HepG2 (cell line): Measurements from ENCODE around the gene RBM12. TPM values are rescaled to one million over a fixed set of nuclear protein-coding genes. Genes with fewer than 3 reads are reported as not detected.

Source experiments
- AGO2 ChIP-seq: fragments of 200-400 bp; formaldehyde crosslinking; optimal IDR thresholded peaks from 2 replicates; pipeline ENCODE3; 2017; ENCODE audit warnings: mild to moderate bottlenecking, low read depth, low read length, moderate library complexity
- BCL6 ChIP-seq: IDR thresholded peaks from 2 replicates; pipeline ENCODE4 v1.6.1; 2016; ENCODE audit warnings: missing genetic modification reagents, missing compliant biosample characterization
- GFI1 ChIP-seq: sonication (generic); formaldehyde crosslinking; IDR thresholded peaks from 2 replicates; pipeline ENCODE4 v1.5.0; 2020; ENCODE audit warnings: missing genetic modification reagents, mild to moderate bottlenecking, borderline replicate concordance
- GTF2F1 ChIP-seq: fragments of 150-350 bp; IDR thresholded peaks from 2 replicates; pipeline ENCODE4 v1.6.1; 2014; ENCODE audit warnings: low read length
- HNF1B ChIP-seq: sonication (generic); formaldehyde crosslinking; IDR thresholded peaks from 2 replicates; pipeline ENCODE4 v1.5.1; 2020; ENCODE audit warnings: mild to moderate bottlenecking, moderate library complexity, missing genetic modification reagents
- POLR2AphosphoS2 ChIP-seq: IDR thresholded peaks from 2 replicates; pipeline ENCODE4 v1.6.1; 2011; ENCODE audit warnings: low read depth, low read length, improper control_type of control experiment
- PRPF4 ChIP-seq: fragments of 200-400 bp; formaldehyde crosslinking; IDR thresholded peaks from 2 replicates; pipeline ENCODE4 v1.6.1; 2016; ENCODE audit warnings: low read length, low read depth; ENCODE audit not compliant: poor library complexity, severe bottlenecking
- RAD21 ChIP-seq: fragments of 450-650 bp; formaldehyde crosslinking; IDR thresholded peaks from 2 replicates; pipeline ENCODE4 v1.5.0; 2020; ENCODE audit warnings: mild to moderate bottlenecking
- RBFOX2 ChIP-seq: fragments of 200-400 bp; formaldehyde crosslinking; IDR thresholded peaks from 2 replicates; pipeline ENCODE4 v1.6.1; 2017; ENCODE audit warnings: low read depth, mild to moderate bottlenecking, low read length
- RNF219 ChIP-seq: sonication (generic); formaldehyde crosslinking; IDR thresholded peaks from 2 replicates; pipeline ENCODE4 v1.5.0; 2020; ENCODE audit warnings: mild to moderate bottlenecking, missing genetic modification reagents
- SMAD1 ChIP-seq: sonication (generic); formaldehyde crosslinking; IDR thresholded peaks from 2 replicates; pipeline ENCODE4 v1.4.0; 2020; ENCODE audit warnings: missing genetic modification reagents, low read depth, mild to moderate bottlenecking, borderline replicate concordance
- TBX3 ChIP-seq: fragments of 450-650 bp; IDR thresholded peaks from 2 replicates; pipeline ENCODE4 v1.6.1; 2017; ENCODE audit warnings: antibody characterized with exemption, mild to moderate bottlenecking, inconsistent platforms, borderline replicate concordance
- ZNF280D ChIP-seq: sonication (generic); formaldehyde crosslinking; IDR thresholded peaks from 2 replicates; pipeline ENCODE4 v1.5.1; 2020; ENCODE audit warnings: mild to moderate bottlenecking, missing genetic modification reagents
- ZNF781 ChIP-seq: sonication (generic); formaldehyde crosslinking; IDR thresholded peaks from 2 replicates; pipeline ENCODE4 v1.5.1; 2020; ENCODE audit warnings: borderline replicate concordance, mild to moderate bottlenecking, missing genetic modification reagents; ENCODE audit errors: not compliant biosample characterization
- polyA plus RNA-seq, 8 experiments: library from polyadenylated mRNA; depleted of rRNA in 3 of 8; stranded (reverse) in 7 of 8; unstranded in 1 of 8; fragments of >200 nt; fragmentation: Illumina TruSeq in 4 of 8; extraction: Trizol in 4 of 8; gene quantifications; 2 replicates each; pipeline versions ENCODE4 v1.2.1 to v1.2.3, GENCODE V29; 2011 to 2016; ENCODE audit warnings: low read depth in 4 of 8, missing spikeins in 1 of 8, mixed read lengths in 1 of 8; ENCODE audit not compliant: insufficient read depth in 1 of 8
- total RNA-seq, 5 experiments: library from RNA; depleted of rRNA; stranded (reverse); fragments of >200 nt; fragmentation: Illumina TruSeq; extraction: Trizol; gene quantifications; 2 replicates each; pipeline ENCODE4 v1.2.3, GENCODE V29; 2016; ENCODE audit warnings: low read depth in 1 of 5
- TF ChIP-seq, protein P1 (sequence below): sonication (generic); formaldehyde crosslinking; IDR thresholded peaks from 2 replicates; pipeline ENCODE4 v1.5.0; 2020; ENCODE audit warnings: missing genetic modification reagents

Gene RBM12
- total and polyA plus RNA-seq, 2 of the 13 experiments (the other 11 are each of a cell fraction or from before 2014, with no cell fraction given), result 97.9 to 104 TPM

DNA sequence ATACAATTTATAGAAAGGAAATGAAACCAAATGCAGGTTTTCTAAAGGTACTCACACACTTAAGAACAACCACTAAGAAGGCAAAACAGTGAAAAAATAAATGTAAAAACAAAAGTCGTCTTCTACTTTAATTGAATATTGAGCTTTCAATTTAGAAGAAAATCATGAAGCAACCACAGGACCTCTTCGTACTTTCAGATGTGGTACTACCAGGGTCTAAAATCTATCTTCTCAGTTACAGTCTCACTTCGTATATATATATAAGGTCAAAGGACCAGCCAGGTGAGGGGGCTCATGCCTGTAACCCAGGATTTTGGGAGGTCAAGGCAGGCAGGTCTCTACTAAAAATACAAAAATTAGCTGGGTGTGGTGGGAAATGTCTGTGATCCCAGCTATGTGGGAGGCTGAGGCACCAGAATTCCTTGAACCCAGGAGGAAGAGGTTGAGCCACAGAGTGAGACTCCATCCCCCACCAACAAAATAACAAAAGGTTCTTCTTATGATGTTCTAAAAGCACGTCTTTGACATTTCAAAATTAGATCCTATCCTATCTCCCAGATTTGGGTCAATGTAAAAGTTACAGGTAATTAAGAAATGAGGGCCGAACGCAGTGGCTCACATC is 47.0 kb upstream of the RBM12 start (continued):
- no peak for TF ChIP-seq SMAD1 (CRISPR knock-in tag)
- no peak for TF ChIP-seq PRPF4
- TF ChIP-seq, protein P1, sequence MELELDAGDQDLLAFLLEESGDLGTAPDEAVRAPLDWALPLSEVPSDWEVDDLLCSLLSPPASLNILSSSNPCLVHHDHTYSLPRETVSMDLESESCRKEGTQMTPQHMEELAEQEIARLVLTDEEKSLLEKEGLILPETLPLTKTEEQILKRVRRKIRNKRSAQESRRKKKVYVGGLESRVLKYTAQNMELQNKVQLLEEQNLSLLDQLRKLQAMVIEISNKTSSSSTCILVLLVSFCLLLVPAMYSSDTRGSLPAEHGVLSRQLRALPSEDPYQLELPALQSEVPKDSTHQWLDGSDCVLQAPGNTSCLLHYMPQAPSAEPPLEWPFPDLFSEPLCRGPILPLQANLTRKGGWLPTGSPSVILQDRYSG (CRISPR knock-in tag), result no peak
- TF ChIP-seq GTF2F1, result no peak
- no peak for TF ChIP-seq RNF219 (CRISPR knock-in tag)
- TF ChIP-seq ZNF280D (CRISPR knock-in tag), result peak; percentile 20; the same call in 1 of the 2 replicates
- TF ChIP-seq GFI1 (CRISPR knock-in tag), result peak; percentile 25; the same call in 1 of the 2 replicates
- peak; percentile 36 for TF ChIP-seq ZNF781 (CRISPR knock-in tag)
- TF ChIP-seq POLR2AphosphoS2, result peak; percentile 31; the same call in 1 of the 2 replicates
- TF ChIP-seq AGO2, result peak; percentile 26
- TF ChIP-seq HNF1B, result no peak
- TF ChIP-seq BCL6 (CRISPR knock-in tag), result no peak
- TF ChIP-seq RBFOX2, result peak; percentile 54; the same call in 1 of the 2 replicates
- no peak for TF ChIP-seq TBX3
- TF ChIP-seq RAD21 (CRISPR knock-in tag), result 0 out of 2 replicates have a peak, but pooled peaks have one; percentile 7
- TF ChIP-seq, all 625 proteins: peak for 14
